HG03045 (cell line): ENCODE measurements around the gene NLRP1.

ENCODE experiments used
- ATAC-seq: cut with Tn5 transposase; IDR thresholded peaks from one replicate; pipeline ENCODE4 v1.9.1; 2021; ENCODE audit warnings: mild to moderate bottlenecking, moderate library complexity; ENCODE audit not compliant: unreplicated experiment

The NLRP1 gene

DNA sequence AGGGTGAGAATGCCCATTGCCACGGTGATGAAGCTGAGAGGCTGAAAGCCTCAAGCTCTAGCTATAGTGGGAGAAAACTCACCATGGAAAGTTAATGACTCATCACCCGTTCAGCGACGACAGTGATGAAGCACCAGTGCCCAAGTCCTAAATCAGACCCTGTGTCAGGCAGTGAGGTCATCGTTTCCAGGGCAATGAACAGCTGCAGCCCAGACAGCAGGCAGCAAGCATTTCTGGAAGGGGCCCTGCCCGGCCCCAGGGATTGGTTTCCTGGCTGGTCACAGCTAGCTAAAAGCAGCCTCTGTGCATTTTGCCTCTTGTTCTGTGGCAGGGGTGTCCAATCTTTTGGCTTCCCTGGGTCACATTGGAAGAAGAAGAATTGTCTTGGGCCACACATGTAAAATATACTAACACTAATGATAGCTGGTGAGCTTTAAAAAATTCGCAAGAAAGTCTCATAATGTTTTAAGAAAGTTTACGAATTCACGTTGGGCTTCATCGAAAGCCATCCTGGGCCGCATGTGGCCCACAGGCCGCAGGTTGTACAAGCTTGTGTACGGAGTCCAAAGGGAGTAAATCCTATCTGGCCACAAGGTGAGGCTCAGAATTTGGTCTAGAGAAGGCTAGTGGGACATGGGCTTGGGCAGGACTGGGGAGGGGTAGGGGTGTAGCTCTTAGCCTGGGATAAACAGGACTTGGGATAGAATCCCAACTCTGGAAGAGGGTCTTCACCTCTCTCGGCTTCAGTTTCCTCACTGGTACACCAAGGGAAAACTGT lies 57.3 kb downstream of the NLRP1 start:
- ATAC-seq: no peak

DNA sequence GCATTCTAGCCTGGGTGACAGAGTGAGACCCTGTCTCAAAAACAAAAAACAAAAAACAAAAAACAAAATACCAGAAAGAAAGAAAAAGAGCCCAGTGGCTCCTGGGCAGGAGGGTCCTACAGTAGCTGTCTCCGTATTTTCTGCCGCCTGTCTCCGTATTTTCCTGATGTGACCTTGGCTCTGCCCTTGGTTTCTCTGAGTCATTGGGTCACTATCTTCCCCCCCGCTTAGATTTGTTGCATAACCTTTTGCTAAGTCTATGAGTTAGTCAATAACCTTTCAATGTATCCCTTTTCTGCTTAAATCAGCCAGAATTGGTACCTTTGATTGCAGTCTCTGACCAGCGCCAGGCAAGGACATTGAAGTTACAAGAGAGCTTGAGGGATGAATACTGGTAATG lies 61.1 kb downstream of the NLRP1 start:
- ATAC-seq: no peak

DNA sequence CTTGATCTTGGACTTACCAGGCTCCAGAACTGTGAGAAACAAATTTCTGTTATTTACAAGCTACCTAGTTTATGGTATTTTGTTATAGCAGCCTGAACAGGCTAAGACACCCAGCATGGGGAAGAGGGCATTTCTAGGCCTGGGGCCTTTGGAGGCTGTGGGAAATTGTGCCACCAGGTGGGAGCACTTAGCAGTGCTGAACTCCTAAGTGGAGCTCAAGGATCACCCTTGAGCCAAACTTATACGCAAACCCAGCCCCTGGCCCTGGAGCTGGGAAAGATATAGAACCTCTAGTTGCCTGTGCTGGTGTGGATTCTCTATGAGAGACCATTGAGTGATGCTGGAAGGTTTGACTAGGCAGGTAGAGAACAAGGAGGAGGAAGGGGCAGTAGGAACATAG lies 61.8 kb downstream of the NLRP1 start:
- no peak for ATAC-seq

DNA sequence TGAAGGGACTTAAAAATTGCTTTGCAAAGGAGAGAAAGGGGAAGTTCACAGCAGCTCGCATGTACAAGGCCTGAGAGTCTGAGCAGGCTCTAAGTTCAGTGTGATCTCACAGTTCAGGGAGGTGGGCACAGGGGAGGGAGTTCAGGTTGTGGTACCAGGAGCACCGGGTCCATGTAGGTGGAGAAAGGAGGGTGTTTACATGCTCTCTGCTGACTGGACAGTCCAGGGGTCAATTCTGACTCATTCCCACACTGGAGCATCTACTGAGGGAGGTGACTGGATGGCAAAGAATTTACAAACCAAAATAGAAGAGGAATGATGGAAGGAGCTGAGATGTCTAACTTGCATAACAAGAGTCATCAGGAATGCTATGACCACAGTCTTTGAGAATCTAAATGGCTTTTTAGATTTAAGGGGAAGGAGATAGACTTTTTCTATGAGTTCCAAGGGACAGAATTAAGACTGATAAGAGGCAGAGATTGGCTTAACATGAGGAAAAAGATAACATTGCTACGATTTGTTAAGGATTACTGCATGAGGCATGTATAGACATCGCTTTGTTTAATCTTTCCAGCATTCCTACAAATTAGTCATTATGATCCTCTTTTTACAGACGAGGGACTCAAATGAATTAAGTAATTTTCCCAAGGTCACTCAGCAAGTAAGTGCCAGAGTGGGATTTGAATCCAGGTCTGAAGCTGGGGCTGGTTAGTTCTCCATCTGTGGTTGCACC lies 68.1 kb downstream of the NLRP1 start:
- ATAC-seq: no peak

DNA sequence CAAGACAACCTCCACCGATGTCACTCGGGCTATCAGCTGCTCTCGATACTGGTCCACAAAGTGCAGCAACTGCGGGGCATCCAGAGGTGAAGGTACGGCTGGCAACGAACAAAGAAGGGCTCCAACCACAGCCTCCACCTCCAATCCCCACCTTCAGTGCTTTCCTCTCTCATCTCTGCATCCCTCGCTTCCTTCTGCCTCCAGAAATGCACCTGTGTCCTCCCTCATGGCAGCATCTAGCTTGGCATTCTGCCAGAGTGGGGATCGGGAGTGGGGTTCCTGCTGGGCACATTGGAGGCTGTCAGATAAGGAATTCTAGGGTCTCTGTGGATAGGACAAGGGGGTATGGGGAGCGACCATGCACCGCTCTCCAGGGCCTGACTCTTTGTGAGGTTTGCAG lies 69.3 kb downstream of the NLRP1 start:
- no peak for ATAC-seq

DNA sequence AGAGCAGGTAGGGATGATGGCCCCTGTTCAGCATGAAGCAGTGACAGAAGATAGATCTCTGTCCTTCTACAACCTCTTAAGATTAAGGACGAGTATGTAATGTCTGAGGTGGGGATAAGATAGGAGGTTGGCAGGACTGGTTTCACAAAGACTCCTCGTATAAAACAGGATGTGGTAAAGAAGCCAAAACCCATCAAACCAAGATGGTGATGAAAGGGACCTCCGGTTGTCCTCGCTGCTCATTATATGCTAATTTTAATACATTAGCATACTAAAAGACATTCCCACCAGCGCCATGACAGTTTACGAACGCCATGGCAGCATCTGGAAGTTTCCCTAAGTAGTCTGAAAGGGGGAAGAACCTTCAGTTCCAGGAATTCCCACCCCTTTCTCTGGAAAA lies 70.7 kb downstream of the NLRP1 start:
- no peak for ATAC-seq

DNA sequence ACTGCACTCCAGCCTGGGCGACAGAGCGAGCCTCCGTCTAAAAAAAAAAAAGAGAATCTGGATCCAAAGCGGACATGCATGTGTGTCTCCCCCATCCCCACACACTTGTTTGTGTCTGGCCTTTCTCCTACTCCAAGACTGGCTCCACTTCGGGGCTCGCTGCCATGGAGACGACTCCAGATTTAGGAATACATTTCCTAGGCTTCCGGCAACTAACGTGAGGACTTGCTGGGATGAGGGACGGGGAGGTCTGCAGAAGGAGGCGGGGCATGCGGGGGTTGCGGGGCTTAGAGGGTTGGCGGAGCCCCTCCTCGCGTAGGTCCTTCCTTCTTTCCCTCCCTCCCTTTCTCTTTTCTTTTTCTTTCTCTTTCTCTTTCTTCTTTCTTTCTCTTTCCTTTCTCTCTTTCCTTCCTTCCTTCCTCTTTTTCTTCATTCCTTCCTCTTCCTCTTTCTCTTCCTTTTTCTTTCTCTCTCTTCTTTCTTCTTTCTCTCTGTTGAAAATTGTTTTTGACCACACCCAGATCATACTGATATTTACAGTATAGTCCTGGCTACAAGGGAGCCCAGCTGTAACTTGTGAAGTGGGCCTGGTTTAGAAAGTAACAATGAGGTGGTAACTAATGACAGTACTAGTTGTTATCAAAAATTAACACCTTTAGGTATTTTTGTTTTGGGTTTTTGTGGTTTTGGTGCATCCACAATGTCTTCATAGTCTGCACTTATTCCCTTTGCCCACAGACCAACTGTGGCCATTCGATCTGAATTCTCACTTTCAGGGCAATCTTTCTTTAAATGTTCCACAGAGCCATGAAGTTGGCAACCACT lies 72.7 kb downstream of the NLRP1 start:
- no peak for ATAC-seq

DNA sequence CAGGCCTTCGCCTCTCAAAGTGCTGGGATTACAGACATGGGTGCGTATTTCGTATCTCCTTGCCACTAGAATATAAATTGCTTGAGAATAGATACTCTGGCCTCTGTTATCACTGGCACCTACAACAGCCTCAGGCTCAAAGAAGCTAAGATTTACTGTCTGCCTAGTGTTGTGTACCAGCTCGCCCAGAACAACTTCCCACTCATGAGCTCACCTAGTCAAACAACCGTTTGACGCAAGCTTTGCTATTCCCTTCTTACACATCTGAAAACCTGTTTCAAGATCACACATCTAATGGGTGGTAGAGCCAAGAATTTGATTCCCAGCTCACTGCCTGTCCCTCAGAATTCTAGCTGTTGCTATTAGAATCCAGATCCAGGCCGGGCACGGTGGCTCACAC lies 73.5 kb downstream of the NLRP1 start:
- ATAC-seq: no peak

DNA sequence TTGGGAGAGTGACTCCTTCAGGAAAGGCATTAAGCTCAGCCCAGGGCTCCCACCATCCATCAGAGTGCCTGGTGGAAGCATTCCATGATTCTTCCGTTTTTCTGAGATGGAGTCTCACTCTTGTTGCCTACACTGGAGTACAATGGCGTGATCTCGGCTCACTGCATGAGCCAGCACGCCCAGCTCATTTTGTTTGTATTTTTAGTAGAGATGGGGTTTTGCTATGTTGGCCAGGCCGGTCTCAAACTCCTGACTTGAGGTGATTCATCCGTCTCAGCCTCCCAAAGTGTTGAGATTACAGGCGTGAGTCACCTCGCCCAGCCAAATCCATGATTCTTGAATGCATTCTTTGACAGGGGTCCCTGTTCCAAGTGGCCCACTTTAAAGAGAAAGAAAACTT lies 74.8 kb downstream of the NLRP1 start:
- ATAC-seq: no peak

DNA sequence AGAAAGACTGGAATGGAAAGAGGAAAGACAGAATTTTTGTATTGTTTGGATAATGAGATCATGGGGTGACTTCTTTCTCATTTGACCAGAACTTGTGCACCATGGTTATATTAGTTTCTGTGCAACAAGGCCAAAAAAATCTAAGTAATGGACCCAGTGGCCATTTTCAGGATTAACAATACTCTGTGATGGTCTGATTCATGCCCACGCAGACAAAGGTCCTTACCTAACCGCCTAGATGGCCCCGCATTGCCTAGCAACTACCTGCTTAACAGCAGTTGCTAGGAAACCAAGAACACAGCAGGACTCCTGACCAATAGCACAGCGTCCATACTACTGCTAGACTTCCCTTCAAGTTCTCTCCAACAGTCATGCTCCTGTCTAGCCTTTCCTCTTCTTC lies 75.5 kb downstream of the NLRP1 start:
- ATAC-seq: no peak

DNA sequence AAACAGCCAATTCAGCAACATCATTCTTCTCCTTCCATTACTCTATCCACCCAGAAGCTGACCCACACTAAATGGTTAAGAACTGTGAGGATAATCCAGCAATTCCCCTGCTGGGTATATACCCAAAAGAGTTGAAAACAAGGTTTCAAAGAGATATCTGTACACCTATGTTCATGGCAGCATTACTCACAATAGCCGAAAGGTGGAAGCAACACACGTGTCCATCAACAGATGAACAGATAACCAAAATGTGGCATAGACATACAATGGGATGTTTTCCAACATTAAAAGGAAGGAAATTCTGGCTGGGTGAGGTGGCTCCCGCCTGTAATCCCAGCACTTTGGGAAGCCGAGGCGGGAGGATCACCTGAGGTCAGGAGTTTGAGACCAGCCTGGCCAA lies 78.0 kb downstream of the NLRP1 start:
- no peak for ATAC-seq

DNA sequence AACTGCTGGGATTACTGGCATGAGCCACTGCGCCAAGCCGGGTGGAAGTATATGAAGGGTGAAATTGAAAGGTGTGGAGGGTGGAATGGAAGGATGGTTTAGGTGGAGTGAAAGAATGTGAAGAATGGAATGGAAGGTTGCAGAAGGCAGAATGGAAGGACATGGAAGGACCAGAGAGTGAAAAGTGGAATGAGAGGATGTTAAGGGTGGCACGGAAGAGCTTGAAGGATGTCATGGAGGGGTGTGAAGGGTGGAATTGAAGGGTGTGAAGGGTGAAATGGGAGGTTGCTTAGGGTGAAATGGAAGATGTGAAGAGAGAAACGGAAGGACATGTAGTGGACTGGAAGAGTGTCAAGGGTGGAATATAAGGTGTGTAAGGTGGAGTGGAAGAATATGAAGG lies 81.8 kb downstream of the NLRP1 start:
- ATAC-seq: no peak

DNA sequence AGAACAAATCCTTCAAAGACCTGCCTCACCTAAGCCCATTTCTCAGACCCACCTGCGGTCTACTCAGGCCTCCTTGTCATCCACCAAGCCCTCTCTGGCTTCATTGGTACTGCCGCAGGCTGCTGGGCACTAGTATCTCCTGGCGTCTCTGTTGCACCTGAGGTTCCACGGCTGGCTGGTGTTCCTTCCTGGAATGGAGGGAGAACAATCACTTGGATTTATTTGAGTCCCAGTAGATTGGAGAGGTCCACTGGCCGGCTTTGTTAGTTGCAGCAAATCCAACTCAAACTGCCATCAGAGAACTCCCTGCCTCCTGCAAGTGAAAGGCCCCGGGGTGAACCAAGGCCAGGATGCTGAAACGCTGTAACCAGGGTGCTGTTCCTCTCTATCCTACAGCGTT lies 82.6 kb downstream of the NLRP1 start:
- ATAC-seq: no peak

DNA sequence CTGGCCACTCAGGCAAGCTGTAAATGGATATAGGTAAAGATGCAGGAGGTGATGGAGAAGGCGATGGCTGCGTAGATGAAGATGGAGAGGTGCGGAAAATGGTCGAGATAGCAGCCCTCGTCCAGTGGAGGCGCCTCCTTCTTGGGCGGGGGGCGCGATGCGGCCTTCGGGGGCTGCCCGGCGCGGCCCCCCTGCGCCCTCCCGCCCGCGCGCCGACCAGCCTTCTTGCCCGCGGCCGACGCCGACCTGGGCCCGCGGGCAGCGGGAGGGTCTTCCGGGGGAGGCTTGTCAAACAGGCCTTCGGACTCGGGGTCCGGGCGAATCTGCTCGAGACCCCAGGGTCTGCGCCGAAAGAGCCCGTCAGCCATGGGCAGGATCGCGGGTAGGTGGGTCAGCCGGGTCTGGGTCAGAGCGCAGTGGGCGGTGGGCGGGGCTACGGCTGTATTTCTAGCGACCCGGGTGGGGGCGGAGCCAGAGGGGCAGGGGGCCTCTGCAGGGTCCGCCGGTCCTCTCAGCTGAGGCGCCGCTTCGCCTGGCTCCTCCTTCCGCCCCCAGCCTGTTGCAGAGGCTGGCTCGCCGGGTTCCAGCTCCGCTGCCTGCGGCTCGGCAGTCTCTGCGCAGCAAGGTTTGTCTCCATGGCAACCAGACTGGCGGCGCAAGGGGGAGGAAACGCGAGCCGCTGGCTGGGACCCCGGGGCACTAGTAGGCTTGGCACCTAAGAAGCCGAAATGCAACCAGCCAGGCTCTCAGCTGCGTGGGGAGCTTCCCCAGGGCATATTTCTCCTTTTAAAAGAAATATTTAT lies 83.5 kb downstream of the NLRP1 start:
- ATAC-seq: peak; percentile 64

DNA sequence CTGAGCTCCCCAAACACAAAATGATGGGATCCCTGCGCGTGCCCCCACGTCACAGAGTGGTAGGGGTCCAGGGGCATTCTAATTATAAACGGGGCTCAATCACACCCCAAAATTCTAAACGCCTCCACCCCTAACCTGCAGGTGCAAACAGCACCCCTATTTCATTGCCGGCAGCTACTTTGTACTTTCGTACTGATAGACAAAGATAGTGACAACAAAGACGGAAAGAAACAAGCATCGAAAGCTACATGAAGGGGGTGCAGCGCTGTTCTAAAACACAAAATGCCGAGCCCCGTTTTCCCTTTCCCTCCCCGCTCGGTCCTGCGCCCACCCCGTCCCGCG lies 84.1 kb downstream of the NLRP1 start:
- ATAC-seq: no peak

DNA sequence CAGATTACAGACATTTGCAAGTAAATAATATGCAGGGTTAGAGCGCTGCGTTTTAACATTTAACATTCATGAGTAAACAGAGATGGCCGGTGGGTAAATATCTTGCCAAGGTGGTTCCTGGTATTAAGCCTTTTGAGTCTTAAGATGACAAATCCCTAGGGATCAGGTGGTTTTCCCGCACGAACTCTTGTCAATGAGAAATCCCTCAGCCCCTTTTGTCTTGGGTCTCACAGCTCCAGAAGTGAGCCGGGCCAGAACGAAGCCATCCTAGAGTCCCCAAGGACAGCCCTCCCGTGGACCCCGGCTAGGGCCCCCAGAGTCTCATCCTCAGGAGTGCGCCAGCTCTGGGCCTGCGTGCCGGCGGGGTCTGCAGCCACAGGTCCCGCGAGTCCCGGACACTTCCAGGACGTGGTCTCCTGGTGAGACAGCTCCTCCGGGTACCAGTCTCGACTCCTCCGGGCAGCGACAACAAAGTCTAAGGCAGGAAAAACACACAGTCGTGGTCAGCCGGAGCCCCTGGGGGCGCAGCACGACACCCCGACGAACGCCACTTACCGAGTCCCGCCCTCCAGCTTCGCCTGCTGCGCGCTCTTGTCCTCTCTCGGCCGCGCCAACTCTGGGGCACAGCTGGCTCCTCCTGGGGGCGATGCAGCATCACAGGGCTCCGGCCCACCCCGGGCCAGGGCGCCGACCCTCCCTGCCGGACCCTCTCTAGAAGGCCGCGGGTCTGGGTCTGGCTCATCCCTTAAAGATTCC lies 84.7 kb downstream of the NLRP1 start:
- no peak for ATAC-seq

DNA sequence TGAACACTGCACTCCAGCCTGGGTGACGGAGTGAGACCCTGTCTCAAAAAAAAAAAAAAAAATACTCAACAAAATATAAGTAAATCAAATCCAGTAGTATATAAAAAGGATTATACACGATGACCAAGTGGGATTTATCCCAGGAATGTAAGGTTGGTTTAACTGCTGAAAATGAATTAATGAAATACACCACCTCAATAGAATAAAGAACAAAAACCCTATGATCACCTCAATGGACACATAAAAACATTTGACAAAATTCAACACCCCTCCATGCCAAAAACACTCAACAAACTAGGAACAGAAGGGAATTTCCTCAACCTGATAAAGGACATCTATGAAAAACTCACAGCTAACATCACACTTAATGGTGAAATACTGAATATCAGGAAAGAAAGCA lies 91.3 kb downstream of the NLRP1 start:
- no peak for ATAC-seq

DNA sequence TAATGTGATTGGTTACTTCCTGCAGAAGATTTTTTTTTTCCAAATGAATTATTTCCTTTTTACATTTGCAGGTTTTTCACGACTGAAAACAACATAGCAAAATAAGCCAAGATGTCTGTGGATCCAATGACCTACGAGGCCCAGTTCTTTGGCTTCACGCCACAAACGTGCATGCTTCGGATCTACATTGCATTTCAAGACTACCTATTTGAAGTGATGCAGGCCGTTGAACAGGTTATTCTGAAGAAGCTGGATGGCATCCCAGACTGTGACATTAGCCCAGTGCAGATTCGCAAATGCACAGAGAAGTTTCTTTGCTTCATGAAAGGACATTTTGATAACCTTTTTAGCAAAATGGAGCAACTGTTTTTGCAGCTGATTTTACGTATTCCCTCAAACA lies 95.6 kb downstream of the NLRP1 start:
- ATAC-seq: no peak

DNA sequence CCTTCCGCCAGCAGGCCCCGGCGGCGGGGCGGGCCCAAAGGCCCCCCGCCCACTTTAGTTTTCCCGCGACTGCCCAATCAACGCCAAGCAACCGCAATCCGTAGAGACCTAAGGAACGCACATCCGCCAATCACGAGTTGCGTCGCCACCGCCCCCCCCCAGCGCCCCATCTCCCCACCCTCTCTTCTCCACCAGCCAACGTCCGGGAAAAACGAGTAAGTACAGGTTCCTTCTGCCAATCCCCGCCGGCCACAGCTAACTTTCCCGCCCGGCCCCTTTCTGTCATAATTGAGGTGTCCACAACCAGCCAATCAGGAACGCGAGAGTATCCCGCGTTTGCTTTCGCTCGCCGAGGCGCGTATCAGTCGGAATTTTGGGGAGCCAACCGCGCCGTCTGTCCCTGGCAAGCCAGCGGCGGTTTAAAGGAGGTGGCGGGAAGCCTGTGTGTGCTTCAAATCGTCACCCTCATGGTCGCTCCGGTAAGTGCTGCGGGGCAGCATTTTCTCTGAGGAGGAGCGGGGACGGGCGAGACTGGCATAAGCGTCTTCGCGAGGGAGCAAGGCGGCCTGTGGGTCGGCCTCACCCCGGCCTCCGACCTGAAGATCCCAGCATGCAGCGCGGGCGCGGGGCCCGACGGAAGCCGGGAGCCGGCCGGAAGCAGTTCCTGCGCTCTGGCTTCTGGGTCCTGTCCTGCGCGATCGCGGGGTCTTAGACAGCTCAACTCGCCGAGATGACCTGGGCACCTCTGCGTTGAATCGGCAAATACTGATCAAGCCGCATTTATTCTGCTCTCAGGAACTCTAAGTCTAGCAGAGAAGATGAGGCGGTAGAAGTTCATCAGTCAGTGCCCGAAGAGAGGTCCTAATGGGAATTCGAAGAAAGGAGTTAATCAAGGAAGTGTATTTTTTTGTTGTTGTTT lies 97.8 kb downstream of the NLRP1 start, which contains the start of gene MIS12:
MIS12 (plus strand) TSS at position 361 of the 919 bp plus-strand sequence. CDS start 2,297 bp downstream, outside the sequence.
- ATAC-seq: peak; percentile 91
